Endothelial cell of umbilical vein (primary cell): ENCODE results near the gene SMC6. TPM values are rescaled to one million over a fixed set of nuclear protein-coding genes. Genes with fewer than 3 reads are reported as not detected.

Source experiments
- BruUV-seq: library from RNA; stranded (reverse); fragments of 400-500 nt; replicated peaks from 2 replicates; lab custom pipeline; 2021; lab: Mats Ljungman, UMichigan
- CTCF ChIA-PET: fragments of 300-600, 350-600 bp; sonication (Branson Sonifier 250); formaldehyde crosslinking; loops from one replicate; lab custom pipeline; 2021; ENCODE audit warnings: antibody characterized with exemption, inconsistent platforms; lab: Charles Lee
- POLR2A ChIA-PET: fragments of 300-600, 350-600 bp; sonication (Branson Sonifier 250); formaldehyde crosslinking; loops from one replicate; lab custom pipeline; 2021; ENCODE audit warnings: antibody characterized with exemption, inconsistent platforms; lab: Charles Lee
- DNase-seq: peaks from one replicate; pipeline ENCODE4 v3.0.0-alpha.2; 2011; ENCODE audit warnings: low read depth, low spot score
- FAIRE-seq: peaks from 2 replicates; lab custom pipeline; 2011; peaks lifted over from hg19 to GRCh38; lab: Jason Lieb, UNC
- H2AFZ ChIP-seq: 2 replicates; pipeline ENCODE4 v1.6.0; 2012; ENCODE audit warnings: low read depth, low read length, control low read depth, inconsistent platforms
- H3K27ac ChIP-seq: 2 replicates; pipeline ENCODE4 v1.5.1; 2011; ENCODE audit warnings: low read depth, mild to moderate bottlenecking, control low read depth, low read length, moderate library complexity; ENCODE audit not compliant: insufficient read depth
- H3K27me3 ChIP-seq, 2 experiments: 2 replicates each; pipeline versions ENCODE4 v1.6.0 to v1.6.1; 2011; ENCODE audit warnings: low read length in 2 of 2, mixed read lengths in 1 of 2; ENCODE audit not compliant: control insufficient read depth in 2 of 2, insufficient read depth in 2 of 2
- H3K36me3 ChIP-seq, 2 experiments: 2 replicates in 1 of 2; 3 replicates in 1 of 2; pipeline ENCODE4 v1.5.1; 2011; ENCODE audit warnings: low read length in 2 of 2, mild to moderate bottlenecking in 1 of 2, moderate library complexity in 1 of 2; ENCODE audit not compliant: control insufficient read depth in 2 of 2, insufficient read depth in 2 of 2; ENCODE audit errors: extremely low read depth in 1 of 2
- H3K4me1 ChIP-seq: 3 replicates; pipeline ENCODE4 v1.5.1; 2011; ENCODE audit warnings: mild to moderate bottlenecking, low read length; ENCODE audit not compliant: control insufficient read depth, insufficient read depth; ENCODE audit errors: extremely low read depth
- H3K4me2 ChIP-seq: 2 replicates; pipeline ENCODE4 v1.6.1; 2011; ENCODE audit warnings: low read length, control low read depth, mixed read lengths; ENCODE audit not compliant: insufficient read depth
- H3K4me3 ChIP-seq, 3 experiments: fragments of 200-600 bp in 1 of 3; sonication (generic), shearing (Covaris generic) in 1 of 3; replicated peaks in 1 of 3; 2 replicates each; pipeline ENCODE4 v1.5.1; 2011 to 2016; ENCODE audit warnings: control low read depth in 3 of 3, low read length in 3 of 3, mild to moderate bottlenecking in 2 of 3, inconsistent platforms in 1 of 3, low read depth in 1 of 3, moderate library complexity in 1 of 3; ENCODE audit not compliant: insufficient read depth in 1 of 3
- H3K79me2 ChIP-seq: 2 replicates; pipeline ENCODE4 v1.6.0; 2012; ENCODE audit warnings: low read length, inconsistent platforms; ENCODE audit not compliant: control insufficient read depth, insufficient read depth
- H3K9ac ChIP-seq: replicated peaks from 2 replicates; pipeline ENCODE3; 2011; ENCODE audit warnings: low read length, control low read depth; ENCODE audit not compliant: insufficient read depth; ENCODE audit errors: extremely low read depth
- H3K9me1 ChIP-seq: replicated peaks from 3 replicates; pipeline ENCODE4 v1.6.0; 2011; ENCODE audit warnings: mild to moderate bottlenecking, low read length; ENCODE audit not compliant: control insufficient read depth, insufficient read depth; ENCODE audit errors: extremely low read depth
- H3K9me3 ChIP-seq: replicated peaks from 2 replicates; pipeline ENCODE4 v1.5.1; 2012; ENCODE audit warnings: low read length, inconsistent platforms; ENCODE audit not compliant: control insufficient read depth, insufficient read depth
- H4K20me1 ChIP-seq: replicated peaks from 2 replicates; pipeline ENCODE3; 2011; ENCODE audit warnings: mild to moderate bottlenecking, low read length; ENCODE audit not compliant: control insufficient read depth, insufficient read depth; ENCODE audit errors: extremely low read depth
- CTCF ChIP-seq, 2 donors: IDR thresholded peaks; 1 replicate in 1 of 2; 2 replicates in 1 of 2; pipeline ENCODE4 v1.5.1; 2011; ENCODE audit warnings: low read length in 2 of 2, mild to moderate bottlenecking in 2 of 2, moderate library complexity in 2 of 2, control low read depth in 1 of 2, inconsistent platforms in 1 of 2, low read depth in 1 of 2; ENCODE audit not compliant: insufficient read depth in 1 of 2; ENCODE audit errors: extremely low read depth in 1 of 2
- EZH2 ChIP-seq: IDR thresholded peaks from 2 replicates; pipeline ENCODE4 v1.6.1; 2012; ENCODE audit warnings: borderline replicate concordance, low read depth, mild to moderate bottlenecking, moderate library complexity, low read length, inconsistent platforms; ENCODE audit not compliant: severe bottlenecking
- FOS ChIP-seq: IDR thresholded peaks from 2 replicates; pipeline ENCODE4 v1.6.1; 2011; ENCODE audit warnings: mild to moderate bottlenecking, low read length, moderate library complexity, borderline replicate concordance; ENCODE audit not compliant: insufficient read depth
- GATA2 ChIP-seq: IDR thresholded peaks from 2 replicates; pipeline ENCODE4 v1.7.0; 2011; ENCODE audit warnings: low read depth, mild to moderate bottlenecking, moderate library complexity, mixed read lengths, low read length; ENCODE audit not compliant: insufficient read length, insufficient read depth
- JUN ChIP-seq: IDR thresholded peaks from 2 replicates; pipeline ENCODE4 v1.6.1; 2011; ENCODE audit warnings: borderline replicate concordance, low read depth; ENCODE audit not compliant: insufficient read length, insufficient read depth
- MAX ChIP-seq: IDR thresholded peaks from 2 replicates; pipeline ENCODE4 v1.6.1; 2011; ENCODE audit not compliant: insufficient read depth, insufficient read length
- MYC ChIP-seq: IDR thresholded peaks from one replicate; pipeline ENCODE4 v1.6.1; 2011; ENCODE audit warnings: mild to moderate bottlenecking, low read depth, low read length
- POLR2A ChIP-seq: IDR thresholded peaks from 2 replicates; pipeline ENCODE4 v1.6.1; 2012; ENCODE audit warnings: low read depth, mild to moderate bottlenecking, control low read depth, low read length
- POLR2AphosphoS5 ChIP-seq: IDR thresholded peaks from 2 replicates; pipeline ENCODE4 v1.6.1; 2012; ENCODE audit warnings: low read depth, mild to moderate bottlenecking, control low read depth, low read length, moderate library complexity; ENCODE audit not compliant: insufficient read depth
- dilution Hi-C: fragments of 300-500 bp; cut with MboI; formaldehyde crosslinking; loops from one replicate; pipeline ENCODE4 v1.15.0; 2019; ENCODE audit warnings: low sequenced_read_pairs; ENCODE audit not compliant: extremely low pct_ligation_motif_present
- intact Hi-C: fragments of 100-400 bp; cut with micrococcal nuclease; formaldehyde crosslinking; loops from one replicate; pipeline ENCODE4 v1.10.0; 2022
- polyA plus RNA-seq, 4 experiments: library from polyadenylated mRNA; depleted of rRNA in 3 of 4; stranded (reverse) in 3 of 4; unstranded in 1 of 4; fragments of >200 nt; gene quantifications; 2 replicates each; pipeline versions ENCODE4 v1.2.1 to v1.2.3, GENCODE V29; 2011 to 2012; ENCODE audit warnings: missing spikeins in 1 of 4
- total RNA-seq: library from RNA; stranded (reverse); gene quantifications from 2 replicates; pipeline ENCODE4 v1.2.3, GENCODE V29; 2021

Gene SMC6
- total and polyA plus RNA-seq, 2 donors (not counting 3 experiments of a cell fraction or from before 2014, with no cell fraction given), result 7.7 to 38.3 TPM

GRCh38 chr2:17748745-17749144 lies 4.9 kb downstream of the SMC6 start:
- H3K4me1 ChIP-seq, result peaks cover 13% of the 10 kb centered on the region
- H3K36me3 ChIP-seq, result peaks cover 0 to 8% of the 10 kb centered on the region in 2 experiments
- no peak for FAIRE-seq
- H3K9me3 ChIP-seq, result no peaks in the 10 kb centered on the region
- H3K79me2 ChIP-seq, result peaks cover 47% of the 10 kb centered on the region
- POLR2A ChIA-PET, result no interaction called here
- no peak overlapping the region for H3K9ac ChIP-seq
- BruUV-seq, result no TSS peak
- H3K9me1 ChIP-seq, result no peaks in the 10 kb centered on the region
- CTCF ChIA-PET, result interaction anchor here (1.8 kb wide), 1 partner anchor 28 kb away, joined by 5 read pairs; no protein-coding TSS in a partner anchor
- H2AFZ ChIP-seq, result no peak overlapping the region
- TF ChIP-seq JUN (no peak), CTCF (IDR thresholded peaks at IDR 0.05; ENCODE audit: extremely low read depth in 1 of 2, insufficient read depth in 1 of 2, low read depth in 1 of 2, low read length in 2 of 2) (no peak)
- dilution Hi-C loops, result no loop called here
- no peak overlapping the region for H3K27ac ChIP-seq
- intact Hi-C loops, result no loop called here
- no peak for DNase-seq
- H3K4me3 ChIP-seq, result no peak overlapping the region
- no peaks in the 10 kb centered on the region for H4K20me1 ChIP-seq
- H3K27me3 ChIP-seq, result no peaks in the 10 kb centered on the region
- H3K4me2 ChIP-seq, result no peak overlapping the region

- no TSS peak for BruUV-seq
- Histone ChIP-seq H3K36me3 (peaks cover 0 to 8% of the 10 kb centered on the region in 2 experiments), H3K4me1 (peaks cover 13% of the 10 kb centered on the region), H3K4me2 (no peak overlapping the region), H3K4me3 (no peak overlapping the region), H3K79me2 (peaks cover 40% of the 10 kb centered on the region), H3K27ac (no peak overlapping the region), H2AFZ (no peak overlapping the region), H3K9me3 (no peaks in the 10 kb centered on the region), H3K9me1 (no peaks in the 10 kb centered on the region), H4K20me1 (no peaks in the 10 kb centered on the region), H3K27me3 (no peaks in the 10 kb centered on the region), H3K9ac (no peak overlapping the region)
- POLR2A ChIA-PET, result no interaction called here
- DNase-seq, result no peak
- FAIRE-seq, result no peak
- TF ChIP-seq JUN, result no peak
- TF ChIP-seq GATA2, result no peak
- no peak for TF ChIP-seq FOS
- no peak for TF ChIP-seq MYC
- TF ChIP-seq EZH2, result no peak
- no peak for TF ChIP-seq CTCF (IDR thresholded peaks at IDR 0.05; ENCODE audit: extremely low read depth in 1 of 2, insufficient read depth in 1 of 2, low read depth in 1 of 2, low read length in 2 of 2)
- no peak for TF ChIP-seq MAX
- no peak for TF ChIP-seq POLR2A
- no peak for TF ChIP-seq POLR2AphosphoS5
- CTCF ChIA-PET, result interaction anchor here (1.8 kb wide), 1 partner anchor 28 kb away, joined by 5 read pairs; no protein-coding TSS in a partner anchor
- dilution Hi-C loops, result no loop called here
- intact Hi-C loops, result no loop called here
These were observed 5.7 kb downstream of the SMC6 start for GRCh38 chr2:17747684-17748452.
